WTC11 (cell line): ENCODE data around the gene HSD17B12. TPM values are rescaled to one million over a fixed set of nuclear protein-coding genes. Genes with fewer than 3 reads are reported as not detected.

ENCODE experiments used
- AFF4 ChIP-seq: sonication (generic); formaldehyde crosslinking; IDR thresholded peaks from 2 replicates; pipeline ENCODE4 v1.8.1; 2023; ENCODE audit warnings: mild to moderate bottlenecking, missing genetic modification reagents, borderline replicate concordance
- AR ChIP-seq: fragments of 250-450 bp; sonication (Bioruptor Pico); IDR thresholded peaks from 2 replicates; pipeline ENCODE4 v1.9.0; 2021; ENCODE audit warnings: mild to moderate bottlenecking
- ATF2 ChIP-seq: sonication (generic); formaldehyde crosslinking; IDR thresholded peaks from 2 replicates; pipeline ENCODE4 v1.8.1; 2022; ENCODE audit warnings: low read depth, missing genetic modification reagents, borderline replicate concordance
- ATF6 ChIP-seq: sonication (generic); formaldehyde crosslinking; IDR thresholded peaks from 2 replicates; pipeline ENCODE4 v1.8.1; 2023; ENCODE audit warnings: mild to moderate bottlenecking, missing genetic modification reagents
- CREM ChIP-seq: sonication (generic); formaldehyde crosslinking; IDR thresholded peaks from 2 replicates; pipeline ENCODE4 v1.8.1; 2022; ENCODE audit warnings: mild to moderate bottlenecking, missing genetic modification reagents, moderate library complexity
- E2F5 ChIP-seq: sonication (generic); formaldehyde crosslinking; IDR thresholded peaks from 2 replicates; pipeline ENCODE4 v1.8.1; 2022; ENCODE audit warnings: mild to moderate bottlenecking, moderate library complexity, missing genetic modification reagents
- ELF4 ChIP-seq: sonication (generic); formaldehyde crosslinking; IDR thresholded peaks from 2 replicates; pipeline ENCODE4 v1.8.1; 2022; ENCODE audit warnings: low read depth, mild to moderate bottlenecking, moderate library complexity, missing genetic modification reagents
- ERG ChIP-seq: fragments of 250-450 bp; sonication (Bioruptor Pico); IDR thresholded peaks from 2 replicates; pipeline ENCODE4 v1.8.0; 2021; ENCODE audit warnings: mild to moderate bottlenecking
- ESRRA ChIP-seq: sonication (generic); formaldehyde crosslinking; IDR thresholded peaks from 2 replicates; pipeline ENCODE4 v1.8.1; 2022; ENCODE audit warnings: mild to moderate bottlenecking, missing genetic modification reagents, borderline replicate concordance
- GABPB1 ChIP-seq: sonication (generic); formaldehyde crosslinking; IDR thresholded peaks from 2 replicates; pipeline ENCODE4 v1.8.1; 2023; ENCODE audit warnings: mild to moderate bottlenecking, missing genetic modification reagents
- HMGA2 ChIP-seq: fragments of 250-450 bp; sonication (Bioruptor Pico); IDR thresholded peaks from 2 replicates; pipeline ENCODE4 v1.4.0; 2021; ENCODE audit warnings: mild to moderate bottlenecking, moderate library complexity
- KAT7 ChIP-seq: sonication (generic); formaldehyde crosslinking; IDR thresholded peaks from 2 replicates; pipeline ENCODE4 v1.8.1; 2023; ENCODE audit warnings: missing genetic modification reagents, mild to moderate bottlenecking, borderline replicate concordance
- MAX ChIP-seq: sonication (generic); formaldehyde crosslinking; IDR thresholded peaks from 2 replicates; pipeline ENCODE4 v1.8.0; 2022; ENCODE audit warnings: mild to moderate bottlenecking, missing genetic modification reagents
- NFYB ChIP-seq: sonication (generic); formaldehyde crosslinking; conservative IDR thresholded peaks from 2 replicates; pipeline ENCODE4 v1.8.0; 2022; ENCODE audit warnings: low read depth, missing genetic modification reagents
- NR2C2 ChIP-seq: sonication (generic); formaldehyde crosslinking; IDR thresholded peaks from 2 replicates; pipeline ENCODE4 v1.8.0; 2022; ENCODE audit warnings: mild to moderate bottlenecking, missing genetic modification reagents
- SP1 ChIP-seq: sonication (generic); formaldehyde crosslinking; conservative IDR thresholded peaks from 2 replicates; pipeline ENCODE4 v1.8.1; 2022; ENCODE audit warnings: missing genetic modification reagents
- USF1 ChIP-seq: sonication (generic); formaldehyde crosslinking; IDR thresholded peaks from 2 replicates; pipeline ENCODE4 v1.8.0; 2022; ENCODE audit warnings: mild to moderate bottlenecking, missing genetic modification reagents
- ZNF219 ChIP-seq: sonication (generic); formaldehyde crosslinking; IDR thresholded peaks from 2 replicates; pipeline ENCODE4 v1.8.0; 2023; ENCODE audit warnings: missing genetic modification reagents, mild to moderate bottlenecking, borderline replicate concordance
- ZNF423 ChIP-seq: fragments of 250-450 bp; sonication (Bioruptor Pico); IDR thresholded peaks from 2 replicates; pipeline ENCODE4 v2.1.2; 2022; ENCODE audit warnings: mild to moderate bottlenecking, moderate library complexity
- ZNF425 ChIP-seq: fragments of 250-450 bp; sonication (Bioruptor Pico); conservative IDR thresholded peaks from 2 replicates; pipeline ENCODE4 v1.9.0; 2021; ENCODE audit warnings: mild to moderate bottlenecking
- ZSCAN18 ChIP-seq: fragments of 250-450 bp; sonication (Bioruptor Pico); IDR thresholded peaks from 2 replicates; pipeline ENCODE4 v2.1.2; 2022; ENCODE audit warnings: mild to moderate bottlenecking, moderate library complexity
- total RNA-seq: library from RNA; stranded (reverse); gene quantifications from 3 replicates; pipeline ENCODE4 v1.2.3, GENCODE V29; 2021

HSD17B12 gene
- total RNA-seq, 1 experiment from 2014 or later: 149 TPM

- TF ChIP-seq AFF4 (CRISPR knock-in tag): no peak
- no peak for TF ChIP-seq ERG (CRISPR knock-in tag)
- TF ChIP-seq AR (CRISPR knock-in tag): no peak
- no peak for TF ChIP-seq ZNF219
- TF ChIP-seq GABPB1 (CRISPR knock-in tag): peak; percentile 68; the same call in 1 of the 2 replicates
- TF ChIP-seq SP1 (CRISPR knock-in tag): peak; percentile 48; the same call in 1 of the 2 replicates
- no peak for TF ChIP-seq ELF4 (CRISPR knock-in tag)
- no peak for TF ChIP-seq ZNF425
- TF ChIP-seq ATF2 (CRISPR knock-in tag): no peak
- TF ChIP-seq CREM (CRISPR knock-in tag): peak; percentile 79
- no peak for TF ChIP-seq KAT7 (CRISPR knock-in tag)
- TF ChIP-seq HMGA2 (CRISPR knock-in tag): no peak
- no peak for TF ChIP-seq E2F5 (CRISPR knock-in tag)
- no peak for TF ChIP-seq NR2C2 (CRISPR knock-in tag)
- no peak for TF ChIP-seq ZSCAN18 (CRISPR knock-in tag)
- TF ChIP-seq ATF6 (CRISPR knock-in tag): no peak
- TF ChIP-seq ZNF423 (CRISPR knock-in tag): no peak
- no peak for TF ChIP-seq ESRRA (CRISPR knock-in tag)
- TF ChIP-seq NFYB: no peak
- TF ChIP-seq USF1: no peak
- peak; percentile 27; the same call in 1 of the 2 replicates for TF ChIP-seq MAX (CRISPR knock-in tag)
Observed at GRCh38 chr11:43643898-43644620, 36.5 kb upstream of the HSD17B12 start (continued).
